Measurements from ENCODE around the gene FXYD7. TPM values are rescaled to one million over a fixed set of nuclear protein-coding genes. Genes with fewer than 3 reads are reported as not detected.

FXYD7 gene
- total and polyA plus RNA-seq, 9 of the 15 experiments (the other 6 are each of a cell fraction or from before 2014, with no cell fraction given), result 0.10 to 0.80 (median 0.31) TPM; not detected in 3

DNA sequence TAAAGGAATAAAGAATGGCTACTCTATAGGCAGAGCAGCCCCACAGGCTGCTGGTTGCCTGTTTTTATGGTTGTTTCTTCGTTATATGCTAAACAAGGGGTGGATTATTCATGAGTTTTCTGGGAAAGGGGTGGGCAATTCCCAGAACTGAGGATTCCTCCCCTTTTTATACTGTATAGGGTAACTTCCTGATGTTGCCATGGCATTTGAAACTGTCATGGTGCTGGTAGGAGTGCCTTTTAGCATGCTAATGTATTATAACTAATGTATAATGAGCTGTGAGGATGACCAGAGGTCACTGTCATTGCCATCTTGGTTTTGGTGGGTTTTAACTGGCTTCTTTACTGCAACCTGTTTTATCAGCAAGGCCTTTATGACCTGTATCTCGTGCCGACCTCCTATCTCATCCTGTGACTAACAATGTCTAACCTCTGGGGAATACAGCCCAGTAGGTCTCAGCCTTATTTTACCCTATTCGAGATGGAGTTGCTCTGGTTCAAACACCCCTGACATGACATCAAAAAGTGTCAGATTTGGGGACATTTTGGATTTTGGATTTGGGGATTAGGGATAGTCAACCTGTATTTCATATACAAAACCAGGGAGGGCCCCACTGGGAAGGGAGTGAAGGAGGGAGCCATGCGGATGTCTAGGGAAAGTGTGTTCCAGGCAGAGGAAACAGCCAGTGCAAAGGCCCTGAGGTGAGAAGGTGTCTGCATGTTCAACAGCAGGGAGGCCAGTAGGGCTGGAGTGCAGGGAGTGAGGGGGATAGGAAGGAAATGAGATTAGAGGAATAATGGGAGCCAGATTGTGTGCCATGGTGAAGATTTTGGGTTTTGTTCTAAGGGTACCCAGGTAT, 22.4 kb downstream of the FXYD7 start (continued):
- no peak for TF ChIP-seq EP400 (IDR thresholded peaks at IDR 0.05)
- no peak for TF ChIP-seq ZNF280B (CRISPR knock-in tag; IDR thresholded peaks at IDR 0.05)
- peak; percentile 36; the same call in 1 of the 2 replicates for TF ChIP-seq ETV1 (tag; conservative IDR thresholded peaks at IDR 0.05; ENCODE audit: low read depth)
- no peak for TF ChIP-seq NR2C2 (CRISPR knock-in tag; IDR thresholded peaks at IDR 0.05)
- TF ChIP-seq NR2C2 (tag; IDR thresholded peaks at IDR 0.05), result peak; percentile 55; the same call in 1 of the 2 replicates
- TF ChIP-seq, protein P1, sequence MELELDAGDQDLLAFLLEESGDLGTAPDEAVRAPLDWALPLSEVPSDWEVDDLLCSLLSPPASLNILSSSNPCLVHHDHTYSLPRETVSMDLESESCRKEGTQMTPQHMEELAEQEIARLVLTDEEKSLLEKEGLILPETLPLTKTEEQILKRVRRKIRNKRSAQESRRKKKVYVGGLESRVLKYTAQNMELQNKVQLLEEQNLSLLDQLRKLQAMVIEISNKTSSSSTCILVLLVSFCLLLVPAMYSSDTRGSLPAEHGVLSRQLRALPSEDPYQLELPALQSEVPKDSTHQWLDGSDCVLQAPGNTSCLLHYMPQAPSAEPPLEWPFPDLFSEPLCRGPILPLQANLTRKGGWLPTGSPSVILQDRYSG (tag; conservative IDR thresholded peaks at IDR 0.05; ENCODE audit: low read depth), result peak; percentile 98
- TF ChIP-seq, protein P2, sequence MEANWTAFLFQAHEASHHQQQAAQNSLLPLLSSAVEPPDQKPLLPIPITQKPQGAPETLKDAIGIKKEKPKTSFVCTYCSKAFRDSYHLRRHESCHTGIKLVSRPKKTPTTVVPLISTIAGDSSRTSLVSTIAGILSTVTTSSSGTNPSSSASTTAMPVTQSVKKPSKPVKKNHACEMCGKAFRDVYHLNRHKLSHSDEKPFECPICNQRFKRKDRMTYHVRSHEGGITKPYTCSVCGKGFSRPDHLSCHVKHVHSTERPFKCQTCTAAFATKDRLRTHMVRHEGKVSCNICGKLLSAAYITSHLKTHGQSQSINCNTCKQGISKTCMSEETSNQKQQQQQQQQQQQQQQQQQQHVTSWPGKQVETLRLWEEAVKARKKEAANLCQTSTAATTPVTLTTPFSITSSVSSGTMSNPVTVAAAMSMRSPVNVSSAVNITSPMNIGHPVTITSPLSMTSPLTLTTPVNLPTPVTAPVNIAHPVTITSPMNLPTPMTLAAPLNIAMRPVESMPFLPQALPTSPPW (CRISPR knock-in tag; IDR thresholded peaks at IDR 0.05), result peak; percentile 24; the same call in 1 of the 2 replicates
- TF ChIP-seq ETV6 (IDR thresholded peaks at IDR 0.05; ENCODE audit: borderline replicate concordance in 1 of 2, low read depth in 2 of 2, low read length in 1 of 2), result no peak
- TF ChIP-seq ETV6 (CRISPR knock-in tag; IDR thresholded peaks at IDR 0.05; ENCODE audit: borderline replicate concordance), result no peak
- peak; percentile 73; the same call in 1 of the 2 replicates for TF ChIP-seq BHLHE40 (IDR thresholded peaks at IDR 0.05; ENCODE audit: low read length)
- TF ChIP-seq, protein P3, sequence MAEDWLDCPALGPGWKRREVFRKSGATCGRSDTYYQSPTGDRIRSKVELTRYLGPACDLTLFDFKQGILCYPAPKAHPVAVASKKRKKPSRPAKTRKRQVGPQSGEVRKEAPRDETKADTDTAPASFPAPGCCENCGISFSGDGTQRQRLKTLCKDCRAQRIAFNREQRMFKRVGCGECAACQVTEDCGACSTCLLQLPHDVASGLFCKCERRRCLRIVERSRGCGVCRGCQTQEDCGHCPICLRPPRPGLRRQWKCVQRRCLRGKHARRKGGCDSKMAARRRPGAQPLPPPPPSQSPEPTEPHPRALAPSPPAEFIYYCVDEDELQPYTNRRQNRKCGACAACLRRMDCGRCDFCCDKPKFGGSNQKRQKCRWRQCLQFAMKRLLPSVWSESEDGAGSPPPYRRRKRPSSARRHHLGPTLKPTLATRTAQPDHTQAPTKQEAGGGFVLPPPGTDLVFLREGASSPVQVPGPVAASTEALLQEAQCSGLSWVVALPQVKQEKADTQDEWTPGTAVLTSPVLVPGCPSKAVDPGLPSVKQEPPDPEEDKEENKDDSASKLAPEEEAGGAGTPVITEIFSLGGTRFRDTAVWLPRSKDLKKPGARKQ (CRISPR knock-in tag; IDR thresholded peaks at IDR 0.05), result peak; percentile 64; the same call in 1 of the 2 replicates
- TF ChIP-seq FOXP1 (CRISPR knock-in tag; IDR thresholded peaks at IDR 0.05), result no peak
- TF ChIP-seq, protein P4, sequence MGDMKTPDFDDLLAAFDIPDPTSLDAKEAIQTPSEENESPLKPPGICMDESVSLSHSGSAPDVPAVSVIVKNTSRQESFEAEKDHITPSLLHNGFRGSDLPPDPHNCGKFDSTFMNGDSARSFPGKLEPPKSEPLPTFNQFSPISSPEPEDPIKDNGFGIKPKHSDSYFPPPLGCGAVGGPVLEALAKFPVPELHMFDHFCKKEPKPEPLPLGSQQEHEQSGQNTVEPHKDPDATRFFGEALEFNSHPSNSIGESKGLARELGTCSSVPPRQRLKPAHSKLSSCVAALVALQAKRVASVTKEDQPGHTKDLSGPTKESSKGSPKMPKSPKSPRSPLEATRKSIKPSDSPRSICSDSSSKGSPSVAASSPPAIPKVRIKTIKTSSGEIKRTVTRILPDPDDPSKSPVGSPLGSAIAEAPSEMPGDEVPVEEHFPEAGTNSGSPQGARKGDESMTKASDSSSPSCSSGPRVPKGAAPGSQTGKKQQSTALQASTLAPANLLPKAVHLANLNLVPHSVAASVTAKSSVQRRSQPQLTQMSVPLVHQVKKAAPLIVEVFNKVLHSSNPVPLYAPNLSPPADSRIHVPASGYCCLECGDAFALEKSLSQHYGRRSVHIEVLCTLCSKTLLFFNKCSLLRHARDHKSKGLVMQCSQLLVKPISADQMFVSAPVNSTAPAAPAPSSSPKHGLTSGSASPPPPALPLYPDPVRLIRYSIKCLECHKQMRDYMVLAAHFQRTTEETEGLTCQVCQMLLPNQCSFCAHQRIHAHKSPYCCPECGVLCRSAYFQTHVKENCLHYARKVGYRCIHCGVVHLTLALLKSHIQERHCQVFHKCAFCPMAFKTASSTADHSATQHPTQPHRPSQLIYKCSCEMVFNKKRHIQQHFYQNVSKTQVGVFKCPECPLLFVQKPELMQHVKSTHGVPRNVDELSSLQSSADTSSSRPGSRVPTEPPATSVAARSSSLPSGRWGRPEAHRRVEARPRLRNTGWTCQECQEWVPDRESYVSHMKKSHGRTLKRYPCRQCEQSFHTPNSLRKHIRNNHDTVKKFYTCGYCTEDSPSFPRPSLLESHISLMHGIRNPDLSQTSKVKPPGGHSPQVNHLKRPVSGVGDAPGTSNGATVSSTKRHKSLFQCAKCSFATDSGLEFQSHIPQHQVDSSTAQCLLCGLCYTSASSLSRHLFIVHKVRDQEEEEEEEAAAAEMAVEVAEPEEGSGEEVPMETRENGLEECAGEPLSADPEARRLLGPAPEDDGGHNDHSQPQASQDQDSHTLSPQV (IDR thresholded peaks at IDR 0.05), result peak; percentile 98
- peak; percentile 71; the same call in 1 of the 2 replicates for TF ChIP-seq ZNF165 (CRISPR knock-in tag; IDR thresholded peaks at IDR 0.05; ENCODE audit: borderline replicate concordance)
- peak; percentile 78 for TF ChIP-seq ZNF445 (CRISPR knock-in tag; IDR thresholded peaks at IDR 0.05; ENCODE audit: low read depth)
- TF ChIP-seq ZNF668 (CRISPR knock-in tag; IDR thresholded peaks at IDR 0.05), result peak; percentile 96
